Mammary epithelial cell (primary cell): ENCODE data around the gene DNAH9.

Experiments
- CTCF ChIP-seq, 2 donors: IDR thresholded peaks in 1 of 2; conservative IDR thresholded peaks in 1 of 2; 2 replicates each; pipeline ENCODE4 v1.5.1; 2011 to 2012; ENCODE audit warnings: inconsistent platforms in 2 of 2, low read length in 2 of 2, mild to moderate bottlenecking in 2 of 2, control low read depth in 1 of 2, low read depth in 1 of 2; ENCODE audit not compliant: insufficient read depth in 1 of 2; ENCODE audit errors: extremely low read depth in 1 of 2
- EZH2 ChIP-seq: IDR thresholded peaks from 2 replicates; pipeline ENCODE4 v1.6.1; 2012; ENCODE audit warnings: low read length, inconsistent platforms, borderline replicate concordance

GRCh38 chr17:11953924-11954323 lies 355.7 kb downstream of the DNAH9 start:
- no peak for TF ChIP-seq CTCF (conservative IDR thresholded peaks at IDR 0.05 in 1 of 2, IDR thresholded peaks at IDR 0.05 in 1 of 2; ENCODE audit: extremely low read depth in 1 of 2, insufficient read depth in 1 of 2, low read depth in 1 of 2, low read length in 2 of 2)
- TF ChIP-seq EZH2, result no peak
